ENCODE data around the gene PIR. TPM values are rescaled to one million over a fixed set of nuclear protein-coding genes. Genes with fewer than 3 reads are reported as not detected.
A peak's percentile ranks its signal among the peaks of the same experiment; 100 is the strongest.

PIR gene
- total RNA-seq, 2 donors from 2014 or later: 14.3 to 19.2 TPM

- TF ChIP-seq CTCF (IDR thresholded peaks at IDR 0.05): no peak
- Histone ChIP-seq H3K27me3 (no peaks in the 10 kb centered on the region), H3K4me3 (no peak overlapping the region), H3K27ac (no peak overlapping the region), H3K9me3 (no peaks in the 10 kb centered on the region), H3K4me1 (no peaks in the 10 kb centered on the region), H3K36me3 (no peaks in the 10 kb centered on the region)
- DNase-seq (ENCODE audit: low spot score): no peak
These were observed 149.0 kb downstream of the PIR start for GRCh38 chrX:15344106-15344505.

- Histone ChIP-seq H3K27ac (no peak overlapping the region), H3K27me3 (no peaks in the 10 kb centered on the region), H3K4me1 (no peaks in the 10 kb centered on the region), H3K9me3 (no peaks in the 10 kb centered on the region), H3K36me3 (no peaks in the 10 kb centered on the region), H3K4me3 (no peak overlapping the region)
- no peak for DNase-seq (ENCODE audit: low spot score)
- no peak for TF ChIP-seq CTCF (IDR thresholded peaks at IDR 0.05)
These were observed 150.1 kb downstream of the PIR start for GRCh38 chrX:15343075-15343476.

- no peaks in the 10 kb centered on the region for H3K27me3 ChIP-seq
- no peaks in the 10 kb centered on the region for H3K9me3 ChIP-seq
- no peak overlapping the region for H3K27ac ChIP-seq
- H3K36me3 ChIP-seq: no peaks in the 10 kb centered on the region
- DNase-seq (ENCODE audit: low spot score): no peak
- no peak overlapping the region for H3K4me3 ChIP-seq
- no peaks in the 10 kb centered on the region for H3K4me1 ChIP-seq
- TF ChIP-seq CTCF (IDR thresholded peaks at IDR 0.05): no peak
These were observed 152.3 kb downstream of the PIR start for GRCh38 chrX:15340867-15341266.

GRCh38 chrX:15336023-15336413, 157.1 kb downstream of the PIR start:
- no peak for TF ChIP-seq CTCF (IDR thresholded peaks at IDR 0.05)
- no peaks in the 10 kb centered on the region for H3K9me3 ChIP-seq

GRCh38 chrX:15335135-15336022, 157.8 kb downstream of the PIR start, which contains the start of gene PIGA:
PIGA (minus strand) TSS chrX:15335523; CDS start chrX:15331930, 3,593 bp downstream.
- H3K36me3 ChIP-seq: no peaks in the 10 kb centered on the region
- DNase-seq (ENCODE audit: low spot score): peak; percentile 96
- H3K4me3 ChIP-seq: peak within 1 kb of the TSS; percentile 71 to 78
- peak within 1 kb of the TSS; percentile 85 to 88 for H3K27ac ChIP-seq
- no peaks in the 10 kb centered on the region for H3K9me3 ChIP-seq
- H3K27me3 ChIP-seq: no peaks in the 10 kb centered on the region
- H3K4me1 ChIP-seq: peaks cover 0 to 5% of the 10 kb centered on the region in 2 donors
- TF ChIP-seq CTCF (IDR thresholded peaks at IDR 0.05): no peak

More at GRCh38 chrX:15336023-15336413, 157.1 kb downstream of the PIR start:
- Histone ChIP-seq H3K4me1 (peaks cover 0 to 5% of the 10 kb centered on the region in 2 donors), H3K4me3 (peak overlapping the region; percentile 24 to 71), H3K36me3 (no peaks in the 10 kb centered on the region), H3K27ac (peak overlapping the region; percentile 43 to 72), H3K27me3 (no peaks in the 10 kb centered on the region)
- no peak for DNase-seq (ENCODE audit: low spot score)

Other genes with a start within 250 kb of the PIR start
- gene ASB9, start 223.2 kb downstream of the PIR start, total RNA-seq: 1 to 10 TPM; 1.1 to 1.8 TPM
- gene ASB11, start 177.7 kb downstream of the PIR start, total RNA-seq: 100 to 1,000 TPM in 1 of 2 donors, 10 to 100 TPM in 1; 57.1 to 137 TPM
- 1 to 10 TPM; 2.7 to 2.9 TPM for gene PIGA, start 157.8 kb downstream of the PIR start, total RNA-seq
- 1 to 10 TPM; 1.6 to 4.9 TPM for gene VEGFD, start 108.9 kb downstream of the PIR start, total RNA-seq
- 10 to 100 TPM; 12.9 to 20.1 TPM for gene BMX, start 7.5 kb upstream of the PIR start, total RNA-seq
- 10 to 100 TPM; 15.2 to 26.1 TPM for gene ACE2, start 107.6 kb upstream of the PIR start, total RNA-seq
- under 1 TPM; 0.28 to 0.70 TPM for gene CLTRN, start 171.5 kb upstream of the PIR start, total RNA-seq
- 1 to 10 TPM; 6.4 to 8.6 TPM for gene CA5B, start 244.9 kb upstream of the PIR start, total RNA-seq